Measurements from ENCODE around the gene TTC27. TPM values are rescaled to one million over a fixed set of nuclear protein-coding genes. Genes with fewer than 3 reads are reported as not detected.

TTC27 gene
- total RNA-seq, 1 donor from 2014 or later = 10.3 TPM

- no peak for ATAC-seq
- intact Hi-C loops (cut with DNase I) = no loop called here
These were observed 19.4 kb downstream of the TTC27 start for GRCh38 chr2:32647180-32647651.

GRCh38 chr2:32652555-32653209 lies 24.8 kb downstream of the TTC27 start:
- Histone ChIP-seq H3K27me3 (no peaks in the 10 kb centered on the region), H3K27ac (no peak overlapping the region), H3K4me3 (no peak overlapping the region), H3K9me3 (no peaks in the 10 kb centered on the region), H3K4me1 (no peaks in the 10 kb centered on the region), H3K36me3 (peaks cover 38% of the 10 kb centered on the region)
- ATAC-seq (no peak), DNase-seq (no peak)
- TF ChIP-seq, protein P1, sequence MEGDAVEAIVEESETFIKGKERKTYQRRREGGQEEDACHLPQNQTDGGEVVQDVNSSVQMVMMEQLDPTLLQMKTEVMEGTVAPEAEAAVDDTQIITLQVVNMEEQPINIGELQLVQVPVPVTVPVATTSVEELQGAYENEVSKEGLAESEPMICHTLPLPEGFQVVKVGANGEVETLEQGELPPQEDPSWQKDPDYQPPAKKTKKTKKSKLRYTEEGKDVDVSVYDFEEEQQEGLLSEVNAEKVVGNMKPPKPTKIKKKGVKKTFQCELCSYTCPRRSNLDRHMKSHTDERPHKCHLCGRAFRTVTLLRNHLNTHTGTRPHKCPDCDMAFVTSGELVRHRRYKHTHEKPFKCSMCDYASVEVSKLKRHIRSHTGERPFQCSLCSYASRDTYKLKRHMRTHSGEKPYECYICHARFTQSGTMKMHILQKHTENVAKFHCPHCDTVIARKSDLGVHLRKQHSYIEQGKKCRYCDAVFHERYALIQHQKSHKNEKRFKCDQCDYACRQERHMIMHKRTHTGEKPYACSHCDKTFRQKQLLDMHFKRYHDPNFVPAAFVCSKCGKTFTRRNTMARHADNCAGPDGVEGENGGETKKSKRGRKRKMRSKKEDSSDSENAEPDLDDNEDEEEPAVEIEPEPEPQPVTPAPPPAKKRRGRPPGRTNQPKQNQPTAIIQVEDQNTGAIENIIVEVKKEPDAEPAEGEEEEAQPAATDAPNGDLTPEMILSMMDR (IDR thresholded peaks at IDR 0.05) = no peak
- intact Hi-C loops (cut with DNase I) = no loop called here

More at GRCh38 chr2:32647180-32647651, 19.4 kb downstream of the TTC27 start:
- TF ChIP-seq, protein P1 (IDR thresholded peaks at IDR 0.05) = no peak
- no peak overlapping the region for H3K4me3 ChIP-seq
- no peak overlapping the region for H3K27ac ChIP-seq
- H3K36me3 ChIP-seq = peaks cover 56% of the 10 kb centered on the region
- no peaks in the 10 kb centered on the region for H3K27me3 ChIP-seq
- H3K4me1 ChIP-seq = no peaks in the 10 kb centered on the region
- DNase-seq = no peak
- H3K9me3 ChIP-seq = no peaks in the 10 kb centered on the region

GRCh38 chr2:32656069-32656468 lies 28.2 kb downstream of the TTC27 start:
- Histone ChIP-seq H3K4me1 (no peaks in the 10 kb centered on the region), H3K4me3 (no peak overlapping the region), H3K9me3 (no peaks in the 10 kb centered on the region), H3K36me3 (peaks cover 13% of the 10 kb centered on the region), H3K27me3 (no peaks in the 10 kb centered on the region), H3K27ac (no peak overlapping the region)
- TF ChIP-seq, protein P1 (IDR thresholded peaks at IDR 0.05) = no peak
- intact Hi-C loops (cut with DNase I) = no loop called here
- no peak for ATAC-seq
- DNase-seq = no peak

DNA sequence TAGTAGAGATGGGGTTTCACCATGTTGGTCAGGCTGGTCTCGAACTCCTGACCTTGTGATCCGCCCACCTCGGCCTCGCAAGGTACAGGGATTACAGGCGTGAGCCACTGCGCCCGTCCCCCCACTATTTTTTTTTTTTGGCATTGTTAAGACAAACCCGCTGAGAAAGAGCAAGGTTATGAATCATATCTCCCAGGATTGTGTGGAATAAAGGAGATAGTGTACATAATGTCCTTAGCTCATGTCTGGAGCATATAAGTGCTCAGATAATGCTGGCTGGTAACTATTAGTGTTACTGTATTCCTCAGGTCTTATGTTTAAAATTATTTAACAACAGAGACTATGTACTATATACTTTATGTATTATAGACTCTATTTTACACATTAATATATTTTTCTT lies 36.0 kb downstream of the TTC27 start:
- DNase-seq (no peak), ATAC-seq (no peak)
- Histone ChIP-seq H3K36me3 (no peaks in the 10 kb centered on the region), H3K4me3 (no peak overlapping the region), H3K27ac (no peak overlapping the region), H3K27me3 (no peaks in the 10 kb centered on the region), H3K9me3 (no peaks in the 10 kb centered on the region), H3K4me1 (no peaks in the 10 kb centered on the region)
- TF ChIP-seq, protein P1 (IDR thresholded peaks at IDR 0.05) = no peak
- intact Hi-C loops (cut with DNase I) = no loop called here

- intact Hi-C loops (cut with DNase I) = no loop called here
- ATAC-seq = no peak
- no peaks in the 10 kb centered on the region for H3K4me1 ChIP-seq
- no peak overlapping the region for H3K4me3 ChIP-seq
- no peaks in the 10 kb centered on the region for H3K9me3 ChIP-seq
- no peaks in the 10 kb centered on the region for H3K27me3 ChIP-seq
- TF ChIP-seq, protein P1 (IDR thresholded peaks at IDR 0.05) = no peak
- H3K27ac ChIP-seq = no peak overlapping the region
- no peaks in the 10 kb centered on the region for H3K36me3 ChIP-seq
- DNase-seq = no peak
These were observed 38.9 kb downstream of the TTC27 start for GRCh38 chr2:32666704-32667103.
